ENCODE results near the gene ZBTB33. TPM values are rescaled to one million over a fixed set of nuclear protein-coding genes. Genes with fewer than 3 reads are reported as not detected.

The ZBTB33 gene
- total RNA-seq, 1 donor from 2014 or later: 23.5 TPM

DNA sequence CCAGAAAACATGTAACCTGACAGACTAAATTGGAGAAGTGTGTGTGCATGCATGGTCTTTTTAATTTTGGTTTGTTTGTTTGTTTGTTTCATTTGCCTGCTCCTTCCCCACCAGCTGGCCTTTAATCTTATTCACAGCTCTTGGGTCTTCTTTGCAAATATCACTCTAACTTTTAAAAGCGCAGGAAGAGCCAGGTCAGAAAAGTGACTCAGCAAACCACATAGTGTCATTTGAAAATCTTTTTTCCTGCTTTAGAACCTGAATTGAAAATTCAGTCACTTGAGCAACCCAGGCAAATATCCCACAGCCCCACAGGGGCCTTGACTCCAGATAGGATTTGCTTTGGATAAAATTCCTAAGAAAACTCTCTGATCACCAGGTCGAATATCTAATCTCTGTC is 56.0 kb downstream of the ZBTB33 start:
- DNase-seq (ENCODE audit: low read depth): no peak

Other genes starting within 250 kb of the ZBTB33 start
- not detected in 2 replicates for gene RHOXF2B, start 173.1 kb upstream of the ZBTB33 start, total RNA-seq
- gene RHOXF1, start 134.9 kb upstream of the ZBTB33 start, total RNA-seq: not detected in 2 replicates
- not detected in 2 replicates for gene RHOXF2, start 92.2 kb upstream of the ZBTB33 start, total RNA-seq
- gene TMEM255A, start 60.6 kb downstream of the ZBTB33 start, total RNA-seq: 0.17 and 0.30 TPM in 2 replicates
- gene ATP1B4, start 111.3 kb downstream of the ZBTB33 start, total RNA-seq: not detected in 2 replicates
- gene LAMP2, start 218.5 kb downstream of the ZBTB33 start, total RNA-seq: 183 and 243 TPM in 2 replicates